GM13977 (cell line): ENCODE measurements around the gene BCL6B.

Experiments
- DNase-seq: peaks from one replicate; pipeline ENCODE4 v3.0.0; 2012; ENCODE audit warnings: low spot score
- CTCF ChIP-seq: IDR thresholded peaks from 2 replicates; pipeline ENCODE4 v1.5.1; 2012; ENCODE audit warnings: mild to moderate bottlenecking, control low read depth; ENCODE audit not compliant: insufficient read depth; ENCODE audit errors: extremely low read depth, missing control alignments
- in situ Hi-C: fragments of 300-500 bp; cut with MboI; formaldehyde crosslinking; loops from one replicate; pipeline ENCODE4 v1.12.0; 2022; ENCODE audit warnings: low sequenced_read_pairs, low pct_unique_long_range_greater_than_20kb, mixed read lengths, inconsistent platforms; ENCODE audit not compliant: unreplicated experiment

The BCL6B gene

GRCh38 chr17:7001318-7001961 is 21.4 kb upstream of the BCL6B start:
- TF ChIP-seq CTCF = peak; percentile 71
- in situ Hi-C loops = loop anchor here (10.0 kb wide), 1 partner anchor 337 kb away; no protein-coding TSS in a partner anchor
- DNase-seq = no peak

- DNase-seq = no peak
- TF ChIP-seq CTCF = no peak
- in situ Hi-C loops = loop anchor here (10.0 kb wide), 1 partner anchor 338 kb away; no protein-coding TSS in a partner anchor
Measured at GRCh38 chr17:7002288-7003047, 20.4 kb upstream of the BCL6B start.

- TF ChIP-seq CTCF = no peak
- in situ Hi-C loops = loop anchor here (10.0 kb wide), 1 partner anchor 339 kb away; no protein-coding TSS in a partner anchor
- DNase-seq = no peak
Measured at GRCh38 chr17:7003745-7004144, 19.1 kb upstream of the BCL6B start.

GRCh38 chr17:7004398-7005253 is 18.2 kb upstream of the BCL6B start:
- in situ Hi-C loops = loop anchor here (5.0 to 10.0 kb wide), 2 partner anchors 92 to 340 kb away; no protein-coding TSS in a partner anchor
- peak; percentile 72 for TF ChIP-seq CTCF

GRCh38 chr17:7005716-7006115 is 17.1 kb upstream of the BCL6B start:
- in situ Hi-C loops = loop anchor here (5.0 to 10.0 kb wide), 2 partner anchors 93 to 341 kb away; no protein-coding TSS in a partner anchor
- no peak for TF ChIP-seq CTCF

More at GRCh38 chr17:7004398-7005253, 18.2 kb upstream of the BCL6B start:
- peak; percentile 75 for DNase-seq

GRCh38 chr17:7007143-7007542 is 15.7 kb upstream of the BCL6B start:
- in situ Hi-C loops = loop anchor here (5.0 to 10.0 kb wide), 2 partner anchors 95 to 342 kb away; no protein-coding TSS in a partner anchor
- DNase-seq = no peak
- TF ChIP-seq CTCF = no peak

More at GRCh38 chr17:7005716-7006115, 17.1 kb upstream of the BCL6B start:
- DNase-seq = no peak
